ENCODE measurements around the gene FBLN2. TPM values are rescaled to one million over a fixed set of nuclear protein-coding genes. Genes with fewer than 3 reads are reported as not detected.

FBLN2 gene
- total RNA-seq, 1 donor from 2014 or later = 1.3 TPM

- DNase-seq = no peak
- no peaks in the 10 kb centered on the region for H3K9me3 Mint-ChIP-seq
Observed at GRCh38 chr3:13617981-13618380, 69.1 kb downstream of the FBLN2 start.

GRCh38 chr3:13618836-13619235, 69.9 kb downstream of the FBLN2 start:
- CTCF ChIA-PET = no interaction called here
- Mint-ChIP-seq H3K36me3 (ENCODE audit: low read depth) (peaks cover 7% of the 10 kb centered on the region), H3K4me1 (no peaks in the 10 kb centered on the region), H3K4me3 (no peak overlapping the region), H3K27me3 (no peaks in the 10 kb centered on the region), H3K27ac (no peak overlapping the region), H3K9me3 (no peaks in the 10 kb centered on the region)
- DNase-seq (no peak), ATAC-seq (ENCODE audit: low read depth) (no peak)
- POLR2A ChIA-PET = no interaction called here
- intact Hi-C loops (cut with micrococcal nuclease) = no loop called here
- no peak for TF ChIP-seq CTCF (IDR thresholded peaks at IDR 0.05)

More at GRCh38 chr3:13617981-13618380, 69.1 kb downstream of the FBLN2 start:
- Mint-ChIP-seq H3K27me3 (no peaks in the 10 kb centered on the region), H3K36me3 (ENCODE audit: low read depth) (peaks cover 8% of the 10 kb centered on the region), H3K4me1 (no peaks in the 10 kb centered on the region), H3K4me3 (no peak overlapping the region), H3K27ac (no peak overlapping the region)
- ChIA-PET POLR2A (no interaction called here), CTCF (no interaction called here)
- no peak for TF ChIP-seq CTCF (IDR thresholded peaks at IDR 0.05)
- intact Hi-C loops (cut with micrococcal nuclease) = no loop called here
- no peak for ATAC-seq (ENCODE audit: low read depth)

- no peaks in the 10 kb centered on the region for H3K9me3 Mint-ChIP-seq
- DNase-seq (no peak), ATAC-seq (ENCODE audit: low read depth) (no peak)
- intact Hi-C loops (cut with micrococcal nuclease) = no loop called here
- H3K27me3 Mint-ChIP-seq = no peaks in the 10 kb centered on the region
- POLR2A ChIA-PET = no interaction called here
- no peaks in the 10 kb centered on the region for H3K4me1 Mint-ChIP-seq
- H3K27ac Mint-ChIP-seq = no peak overlapping the region
- TF ChIP-seq CTCF (IDR thresholded peaks at IDR 0.05) = no peak
- H3K4me3 Mint-ChIP-seq = no peak overlapping the region
- CTCF ChIA-PET = no interaction called here
- peaks cover 5% of the 10 kb centered on the region for H3K36me3 Mint-ChIP-seq (ENCODE audit: low read depth)
Observed at GRCh38 chr3:13619661-13620230, 70.8 kb downstream of the FBLN2 start.

GRCh38 chr3:13620281-13620680, 71.4 kb downstream of the FBLN2 start:
- POLR2A ChIA-PET = no interaction called here
- H3K36me3 Mint-ChIP-seq (ENCODE audit: low read depth) = peaks cover 5% of the 10 kb centered on the region
- H3K9me3 Mint-ChIP-seq = no peaks in the 10 kb centered on the region
- no peak overlapping the region for H3K27ac Mint-ChIP-seq
- no peaks in the 10 kb centered on the region for H3K27me3 Mint-ChIP-seq
- no peak overlapping the region for H3K4me3 Mint-ChIP-seq
- no peak for TF ChIP-seq CTCF (IDR thresholded peaks at IDR 0.05)
- intact Hi-C loops (cut with micrococcal nuclease) = no loop called here
- CTCF ChIA-PET = no interaction called here
- ATAC-seq (ENCODE audit: low read depth) (no peak), DNase-seq (no peak)
- no peaks in the 10 kb centered on the region for H3K4me1 Mint-ChIP-seq

- DNase-seq (no peak), ATAC-seq (ENCODE audit: low read depth) (no peak)
- Mint-ChIP-seq H3K4me3 (no peak overlapping the region), H3K36me3 (ENCODE audit: low read depth) (peaks cover 5% of the 10 kb centered on the region), H3K9me3 (no peaks in the 10 kb centered on the region), H3K27me3 (no peaks in the 10 kb centered on the region), H3K4me1 (no peaks in the 10 kb centered on the region), H3K27ac (no peak overlapping the region)
- no peak for TF ChIP-seq CTCF (IDR thresholded peaks at IDR 0.05)
- ChIA-PET CTCF (no interaction called here), POLR2A (no interaction called here)
- intact Hi-C loops (cut with micrococcal nuclease) = no loop called here
Observed at GRCh38 chr3:13620776-13621365, 71.9 kb downstream of the FBLN2 start.
